Suprapubic skin (tissue), 4 donors: ENCODE data around the gene KIR2DL1. TPM values are rescaled to one million over a fixed set of nuclear protein-coding genes. Genes with fewer than 3 reads are reported as not detected.
"Not testable (repeated sequence)": the region's sequence is repeated elsewhere in the genome, so short reads cannot be mapped to it uniquely, and the experiment has no call there.

Experiments
- DNase-seq, 2 donors: peaks; one replicate each; pipeline ENCODE4 v3.0.0-alpha.2; 2019; ENCODE audit warnings: low spot score in 2 of 2
- H3K27ac ChIP-seq: fragments of 200-600 bp; sonication (generic); one replicate; pipeline ENCODE4 v1.5.1; 2019
- H3K27me3 ChIP-seq: fragments of 200-600 bp; sonication (generic); one replicate; pipeline ENCODE4 v1.5.1; 2019
- H3K36me3 ChIP-seq: fragments of 200-600 bp; sonication (generic); one replicate; pipeline ENCODE4 v1.5.1; 2019
- H3K4me1 ChIP-seq: fragments of 200-600 bp; sonication (generic); one replicate; pipeline ENCODE4 v1.5.1; 2019
- H3K4me3 ChIP-seq: fragments of 200-600 bp; sonication (generic); one replicate; pipeline ENCODE4 v1.5.1; 2019; ENCODE audit warnings: mild to moderate bottlenecking
- H3K9me3 ChIP-seq: fragments of 200-600 bp; sonication (generic); one replicate; pipeline ENCODE4 v1.5.1; 2019
- EP300 ChIP-seq: sonication (generic); formaldehyde crosslinking; IDR thresholded peaks from one replicate; pipeline ENCODE4 v1.6.1; 2017; ENCODE audit warnings: antibody characterized with exemption
- POLR2A ChIP-seq, 2 donors: fragments of 450-650 bp; IDR thresholded peaks; one replicate each; pipeline ENCODE4 v1.6.1; 2017; ENCODE audit warnings: antibody characterized with exemption in 2 of 2, mild to moderate bottlenecking in 2 of 2, moderate library complexity in 2 of 2
- POLR2AphosphoS5 ChIP-seq, 3 donors: sonication (generic); formaldehyde crosslinking; IDR thresholded peaks; one replicate each; pipeline ENCODE4 v1.6.1; 2017; ENCODE audit warnings: antibody characterized with exemption in 3 of 3
- WGBS: methylation state at CpG from one replicate; pipeline ENCODE4 v1.1.5; 2018; 5-methylcytosine and 5-hydroxymethylcytosine counted together
- total RNA-seq, 4 donors: library from RNA; depleted of rRNA; stranded (reverse); fragments of >200 nt; gene quantifications; one replicate each; pipeline ENCODE4 v1.1.0, GENCODE V29; 2016
- TF ChIP-seq, protein P1 (sequence below), 2 donors: fragments of 200-600 bp in 1 of 2; fragments of 450-650 bp in 1 of 2; sonication (generic) in 1 of 2; IDR thresholded peaks; one replicate each; pipeline ENCODE4 v1.5.1; 2016 to 2019; ENCODE audit warnings: antibody characterized with exemption in 2 of 2, mild to moderate bottlenecking in 1 of 2, moderate library complexity in 1 of 2

KIR2DL1 gene
- total RNA-seq, 4 donors from 2014 or later = 0.64 TPM; not detected in 3

DNA sequence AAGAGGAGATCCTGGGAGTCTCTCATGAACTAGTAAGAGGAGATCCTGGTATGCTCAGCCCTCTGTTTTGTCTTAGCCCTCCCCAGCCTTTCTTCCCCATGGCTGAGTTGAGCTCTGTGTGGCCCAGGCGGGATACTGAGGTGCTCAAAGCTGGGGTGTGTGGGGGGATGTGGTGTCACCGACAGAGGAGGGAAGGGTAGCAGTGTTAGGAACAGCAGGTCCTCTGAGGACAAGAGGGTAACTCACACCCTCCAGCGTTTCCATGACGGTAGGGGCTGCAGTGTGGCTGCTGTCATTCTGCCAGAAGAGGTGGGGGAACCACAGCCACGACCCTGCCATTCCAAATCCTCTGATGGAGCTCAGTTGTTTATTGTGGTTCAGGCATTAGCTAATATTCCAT, 34.5 kb downstream of the KIR2DL1 start:
- TF ChIP-seq, protein P1, sequence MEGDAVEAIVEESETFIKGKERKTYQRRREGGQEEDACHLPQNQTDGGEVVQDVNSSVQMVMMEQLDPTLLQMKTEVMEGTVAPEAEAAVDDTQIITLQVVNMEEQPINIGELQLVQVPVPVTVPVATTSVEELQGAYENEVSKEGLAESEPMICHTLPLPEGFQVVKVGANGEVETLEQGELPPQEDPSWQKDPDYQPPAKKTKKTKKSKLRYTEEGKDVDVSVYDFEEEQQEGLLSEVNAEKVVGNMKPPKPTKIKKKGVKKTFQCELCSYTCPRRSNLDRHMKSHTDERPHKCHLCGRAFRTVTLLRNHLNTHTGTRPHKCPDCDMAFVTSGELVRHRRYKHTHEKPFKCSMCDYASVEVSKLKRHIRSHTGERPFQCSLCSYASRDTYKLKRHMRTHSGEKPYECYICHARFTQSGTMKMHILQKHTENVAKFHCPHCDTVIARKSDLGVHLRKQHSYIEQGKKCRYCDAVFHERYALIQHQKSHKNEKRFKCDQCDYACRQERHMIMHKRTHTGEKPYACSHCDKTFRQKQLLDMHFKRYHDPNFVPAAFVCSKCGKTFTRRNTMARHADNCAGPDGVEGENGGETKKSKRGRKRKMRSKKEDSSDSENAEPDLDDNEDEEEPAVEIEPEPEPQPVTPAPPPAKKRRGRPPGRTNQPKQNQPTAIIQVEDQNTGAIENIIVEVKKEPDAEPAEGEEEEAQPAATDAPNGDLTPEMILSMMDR (IDR thresholded peaks at IDR 0.05) = no peak
- TF ChIP-seq POLR2AphosphoS5 (IDR thresholded peaks at IDR 0.05) = no peak
- TF ChIP-seq POLR2A (IDR thresholded peaks at IDR 0.05) = no peak
- TF ChIP-seq EP300 = no peak
- no peaks in the 10 kb centered on the region for H3K36me3 ChIP-seq
- no peaks in the 10 kb centered on the region for H3K9me3 ChIP-seq
- WGBS = 71% methylated on average over 5 of the region's 5 CpGs
- H3K4me1 ChIP-seq = no peaks in the 10 kb centered on the region
- no peaks in the 10 kb centered on the region for H3K27me3 ChIP-seq
- no peak overlapping the region for H3K4me3 ChIP-seq
- no peak overlapping the region for H3K27ac ChIP-seq
- DNase-seq = peak in 1 of 2 donors; percentile 54

GRCh38 chr19:54804571-54804970, 35.0 kb downstream of the KIR2DL1 start:
- WGBS = 86% methylated on average over 9 of the region's 10 CpGs
- H3K36me3 ChIP-seq = no peaks in the 10 kb centered on the region
- H3K4me1 ChIP-seq = no peaks in the 10 kb centered on the region
- H3K9me3 ChIP-seq = no peaks in the 10 kb centered on the region
- TF ChIP-seq POLR2AphosphoS5 (IDR thresholded peaks at IDR 0.05) (no peak), EP300 (no peak)
- TF ChIP-seq, protein P1 (IDR thresholded peaks at IDR 0.05) = no peak
- no peaks in the 10 kb centered on the region for H3K27me3 ChIP-seq
- no peak overlapping the region for H3K4me3 ChIP-seq
- no peak for DNase-seq
- no peak overlapping the region for H3K27ac ChIP-seq

DNA sequence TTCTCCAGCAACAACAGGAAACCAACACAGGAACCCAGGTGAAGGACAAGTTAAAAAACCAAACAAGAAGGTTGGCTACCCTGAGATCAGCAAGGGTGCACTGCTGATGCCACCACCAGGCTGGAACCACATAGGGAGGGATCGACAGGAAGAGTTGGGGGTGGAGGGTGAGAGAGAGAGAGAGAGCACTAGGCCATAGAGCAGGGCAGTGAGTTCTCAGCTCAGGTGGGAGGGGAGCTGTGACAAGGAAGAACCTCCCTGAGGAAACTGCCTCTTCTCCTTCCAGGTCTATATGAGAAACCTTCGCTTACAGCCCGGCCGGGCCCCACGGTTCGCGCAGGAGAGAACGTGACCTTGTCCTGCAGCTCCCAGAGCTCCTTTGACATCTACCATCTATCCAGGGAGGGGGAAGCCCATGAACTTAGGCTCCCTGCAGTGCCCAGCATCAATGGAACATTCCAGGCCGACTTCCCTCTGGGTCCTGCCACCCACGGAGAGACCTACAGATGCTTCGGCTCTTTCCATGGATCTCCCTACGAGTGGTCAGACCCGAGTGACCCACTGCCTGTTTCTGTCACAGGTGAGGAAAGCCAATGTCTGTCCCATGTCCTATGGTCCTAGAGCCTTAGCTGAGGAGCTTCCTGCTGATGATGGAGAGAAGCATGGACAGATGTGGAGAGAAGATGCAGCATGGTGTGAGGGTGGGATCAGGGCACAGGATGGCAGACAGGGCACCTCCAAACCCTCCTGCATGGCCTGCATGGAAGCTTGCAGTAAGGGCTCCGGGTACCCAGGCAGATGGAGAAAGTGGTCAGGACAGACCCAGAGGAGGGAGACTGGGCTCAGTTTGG, 36.3 kb downstream of the KIR2DL1 start:
- no peaks in the 10 kb centered on the region for H3K4me1 ChIP-seq
- H3K4me3 ChIP-seq = no peak overlapping the region
- WGBS = 86% methylated on average over 11 of the region's 14 CpGs
- H3K36me3 ChIP-seq = no peaks in the 10 kb centered on the region
- peak in 1 of 2 donors; percentile 72 for DNase-seq
- no peak overlapping the region for H3K27ac ChIP-seq
- H3K9me3 ChIP-seq = no peaks in the 10 kb centered on the region
- TF ChIP-seq EP300 (no peak), POLR2A (IDR thresholded peaks at IDR 0.05) (no peak), POLR2AphosphoS5 (IDR thresholded peaks at IDR 0.05) (no peak)
- TF ChIP-seq, protein P1 (IDR thresholded peaks at IDR 0.05) = no peak
- H3K27me3 ChIP-seq = no peaks in the 10 kb centered on the region

DNA sequence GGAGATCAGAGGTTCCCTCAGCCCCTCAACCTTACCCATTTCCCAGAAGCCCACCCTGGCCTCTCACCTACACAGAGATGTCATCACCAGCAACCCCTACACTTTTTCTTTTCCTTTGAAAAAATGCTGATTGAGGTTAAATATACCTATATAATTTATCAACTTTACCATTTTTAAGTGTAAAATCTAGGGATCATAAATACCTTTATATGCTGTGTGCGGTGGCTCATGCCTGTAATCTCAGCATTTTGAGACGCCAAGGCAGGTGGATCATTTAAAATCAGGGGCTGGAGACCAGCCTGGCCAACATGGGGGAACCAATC, 36.9 kb downstream of the KIR2DL1 start:
- Histone ChIP-seq H3K27me3 (no peaks in the 10 kb centered on the region), H3K27ac (no peak overlapping the region), H3K9me3 (no peaks in the 10 kb centered on the region), H3K36me3 (no peaks in the 10 kb centered on the region), H3K4me1 (no peaks in the 10 kb centered on the region), H3K4me3 (no peak overlapping the region)
- 53% methylated on average over 2 of the region's 2 CpGs for whole genome bisulfite sequencing
- TF ChIP-seq, protein P1 (IDR thresholded peaks at IDR 0.05) = no peak
- TF ChIP-seq POLR2A (IDR thresholded peaks at IDR 0.05) (no peak), EP300 (no peak), POLR2AphosphoS5 (IDR thresholded peaks at IDR 0.05) (no peak)
- DNase-seq = no peak

DNA sequence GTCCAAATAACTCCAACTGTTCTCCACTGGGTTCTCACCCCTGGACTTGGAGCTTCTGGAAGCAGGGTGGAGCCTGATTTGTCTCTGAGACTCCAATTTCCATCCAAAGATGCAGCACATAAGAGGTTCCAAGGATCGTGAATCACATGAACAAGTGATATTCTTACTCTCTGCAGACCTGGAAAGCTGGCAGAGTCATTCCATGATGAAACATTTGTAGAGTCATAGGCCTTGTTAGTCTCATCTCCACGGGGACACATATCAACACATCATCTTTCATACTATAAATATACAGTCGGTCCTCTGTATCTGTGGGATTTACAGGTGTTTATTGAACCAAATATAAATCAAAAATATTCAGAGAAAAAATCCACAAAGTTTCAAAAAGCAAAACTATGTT, 45.0 kb downstream of the KIR2DL1 start:
- H3K4me3 ChIP-seq, H3K27ac ChIP-seq, H3K27me3 ChIP-seq, DNase-seq, H3K36me3 ChIP-seq, H3K4me1 ChIP-seq, H3K9me3 ChIP-seq: not testable (repeated sequence)
- 75% methylated on average over 3 of the region's 3 CpGs for WGBS

DNA sequence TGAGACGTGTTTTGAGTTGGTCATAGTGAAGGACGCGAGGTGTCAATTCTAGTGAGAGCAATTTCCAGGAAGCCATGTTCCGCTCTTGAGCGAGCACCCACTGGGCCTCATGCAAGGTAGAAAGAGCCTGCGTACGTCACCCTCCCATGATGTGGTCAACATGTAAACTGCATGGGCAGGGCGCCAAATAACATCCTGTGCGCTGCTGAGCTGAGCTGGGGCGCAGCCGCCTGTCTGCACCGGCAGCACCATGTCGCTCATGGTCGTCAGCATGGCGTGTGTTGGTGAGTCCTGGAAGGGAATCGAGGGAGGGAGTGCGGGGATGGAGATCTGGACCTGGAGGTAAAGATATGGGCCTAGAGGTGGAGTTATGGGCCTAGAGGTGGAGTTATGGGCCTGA, 46.7 kb downstream of the KIR2DL1 start, which contains the start of gene KIR3DL1:
TSS of gene KIR3DL1 (plus strand) at position 218 of the 400 bp plus-strand sequence.
- not testable (repeated sequence) for H3K4me3 ChIP-seq, H3K4me1 ChIP-seq, H3K27ac ChIP-seq, H3K27me3 ChIP-seq, H3K36me3 ChIP-seq, DNase-seq, H3K9me3 ChIP-seq
- WGBS = 93% methylated on average over 17 of the region's 17 CpGs
